NB4 (cell line): ENCODE data around the gene GNA12.
"Not testable (repeated sequence)": the region's sequence is repeated elsewhere in the genome, so short reads cannot be mapped to it uniquely, and the experiment has no call there.

Experiments used
- DNase-seq: peaks from one replicate; pipeline ENCODE4 v3.0.0; 2010; ENCODE audit warnings: low read depth
- H3K4me3 ChIP-seq: one replicate; pipeline ENCODE4 v1.5.1; 2011; ENCODE audit warnings: mild to moderate bottlenecking, low read depth, low read length, moderate library complexity
- CTCF ChIP-seq: IDR thresholded peaks from one replicate; pipeline ENCODE4 v1.5.1; 2012; ENCODE audit warnings: low read depth, low read length
- MAX ChIP-seq: IDR thresholded peaks from 2 replicates; pipeline ENCODE4 v1.6.1; 2011; ENCODE audit warnings: low read depth, low read length
- MYC ChIP-seq: IDR thresholded peaks from 2 replicates; pipeline ENCODE4 v1.6.1; 2011; ENCODE audit warnings: low read depth, low read length
- POLR2A ChIP-seq: IDR thresholded peaks from 2 replicates; pipeline ENCODE4 v1.6.1; 2011; ENCODE audit warnings: mild to moderate bottlenecking; ENCODE audit not compliant: insufficient read length; ENCODE audit errors: extremely low read depth

GNA12 gene

GRCh38 chr7:2728316-2729030 is 115.6 kb downstream of the GNA12 start:
- peak; percentile 37; the same call in 1 of the 2 replicates for TF ChIP-seq MAX
- TF ChIP-seq CTCF: no peak
- TF ChIP-seq MYC: 0 out of 2 replicates have a peak, but pooled peaks have one; percentile 17
- TF ChIP-seq POLR2A: no peak
- no peak overlapping the region for H3K4me3 ChIP-seq
- DNase-seq: peak; percentile 39

GRCh38 chr7:2727206-2727605 is 116.9 kb downstream of the GNA12 start:
- not testable (repeated sequence) for H3K4me3 ChIP-seq, DNase-seq

GRCh38 chr7:2726316-2727018 is 117.6 kb downstream of the GNA12 start:
- no peak for DNase-seq
- no peak overlapping the region for H3K4me3 ChIP-seq
- TF ChIP-seq MYC (no peak), CTCF (no peak), MAX (no peak), POLR2A (no peak)

GRCh38 chr7:2725178-2726105 is 118.7 kb downstream of the GNA12 start:
- no peak for DNase-seq
- TF ChIP-seq MAX: no peak
- no peak for TF ChIP-seq MYC
- TF ChIP-seq POLR2A: no peak
- no peak for TF ChIP-seq CTCF
- H3K4me3 ChIP-seq: no peak overlapping the region

- TF ChIP-seq CTCF (no peak), POLR2A (no peak), MAX (no peak), MYC (no peak)
- DNase-seq: no peak
- no peak overlapping the region for H3K4me3 ChIP-seq
Measured at GRCh38 chr7:2724453-2725177, 119.5 kb downstream of the GNA12 start.

GRCh38 chr7:2724036-2724435 is 120.1 kb downstream of the GNA12 start:
- DNase-seq, H3K4me3 ChIP-seq: not testable (repeated sequence)
